ENCODE data around the gene CELF2.

DNA sequence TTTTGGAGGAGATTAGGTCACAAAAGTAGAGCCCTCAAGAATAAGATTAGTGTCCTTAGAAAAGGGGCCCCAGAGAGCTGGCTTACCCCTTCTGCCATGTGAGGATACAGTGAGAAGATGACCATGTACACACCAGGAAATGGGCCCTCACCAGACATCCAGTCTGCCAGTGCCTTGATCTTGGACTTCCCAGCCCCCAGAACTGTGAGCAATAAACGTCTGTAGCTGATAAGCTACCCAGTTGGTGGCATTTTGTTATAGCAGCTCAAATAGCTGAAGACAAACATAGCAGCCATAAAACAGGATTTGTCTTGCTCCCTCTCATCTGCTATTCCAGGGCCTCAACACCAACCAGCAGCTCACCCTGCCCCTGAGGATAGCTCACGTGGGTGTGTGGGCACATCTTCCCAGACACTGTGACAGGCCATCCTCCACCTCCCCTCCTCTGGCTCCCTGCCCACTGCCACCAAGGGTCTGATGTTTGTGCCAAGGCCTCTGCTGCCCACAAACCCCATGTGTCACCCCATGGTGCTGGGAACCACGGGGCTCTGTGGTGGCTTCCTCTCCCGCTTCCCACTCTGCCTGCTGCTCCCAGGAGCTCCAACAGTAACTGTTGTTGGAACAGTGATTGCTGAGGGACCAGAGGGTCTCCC is 341.4 kb downstream of the CELF2 start:
- no peak for TF ChIP-seq POLR2A (IDR thresholded peaks at IDR 0.05)
- TF ChIP-seq, protein P1, sequence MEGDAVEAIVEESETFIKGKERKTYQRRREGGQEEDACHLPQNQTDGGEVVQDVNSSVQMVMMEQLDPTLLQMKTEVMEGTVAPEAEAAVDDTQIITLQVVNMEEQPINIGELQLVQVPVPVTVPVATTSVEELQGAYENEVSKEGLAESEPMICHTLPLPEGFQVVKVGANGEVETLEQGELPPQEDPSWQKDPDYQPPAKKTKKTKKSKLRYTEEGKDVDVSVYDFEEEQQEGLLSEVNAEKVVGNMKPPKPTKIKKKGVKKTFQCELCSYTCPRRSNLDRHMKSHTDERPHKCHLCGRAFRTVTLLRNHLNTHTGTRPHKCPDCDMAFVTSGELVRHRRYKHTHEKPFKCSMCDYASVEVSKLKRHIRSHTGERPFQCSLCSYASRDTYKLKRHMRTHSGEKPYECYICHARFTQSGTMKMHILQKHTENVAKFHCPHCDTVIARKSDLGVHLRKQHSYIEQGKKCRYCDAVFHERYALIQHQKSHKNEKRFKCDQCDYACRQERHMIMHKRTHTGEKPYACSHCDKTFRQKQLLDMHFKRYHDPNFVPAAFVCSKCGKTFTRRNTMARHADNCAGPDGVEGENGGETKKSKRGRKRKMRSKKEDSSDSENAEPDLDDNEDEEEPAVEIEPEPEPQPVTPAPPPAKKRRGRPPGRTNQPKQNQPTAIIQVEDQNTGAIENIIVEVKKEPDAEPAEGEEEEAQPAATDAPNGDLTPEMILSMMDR (IDR thresholded peaks at IDR 0.05), result no peak

All from body of pancreas (tissue), 4 donors.